IPS DF 6.9 (cell line): ENCODE data around the gene NRROS.
A peak's percentile ranks its signal among the peaks of the same experiment; 100 is the strongest.
"Not testable (repeated sequence)": the region's sequence is repeated elsewhere in the genome, so short reads cannot be mapped to it uniquely, and the experiment has no call there.

ENCODE experiments used
- DNase-seq: peaks from one replicate; pipeline ENCODE4 v3.0.0-alpha.2; 2013; ENCODE audit warnings: low read depth, low spot score
- H3K27ac ChIP-seq: one replicate; pipeline ENCODE4 v1.5.1; 2013; ENCODE audit warnings: low read length, control low read depth
- H3K27me3 ChIP-seq: 2 replicates; pipeline ENCODE4 v1.6.1; 2013; ENCODE audit warnings: mild to moderate bottlenecking, low read length; ENCODE audit not compliant: control insufficient read depth, insufficient read depth
- H3K36me3 ChIP-seq: 2 replicates; pipeline ENCODE4 v1.6.1; 2013; ENCODE audit warnings: low read length; ENCODE audit not compliant: control insufficient read depth, insufficient read depth
- H3K4me1 ChIP-seq: 2 replicates; pipeline ENCODE4 v1.6.1; 2013; ENCODE audit warnings: low read length; ENCODE audit not compliant: control insufficient read depth, insufficient read depth
- H3K4me3 ChIP-seq: 2 replicates; pipeline ENCODE4 v1.5.1; 2013; ENCODE audit warnings: mild to moderate bottlenecking, low read length
- H3K9me3 ChIP-seq: 2 replicates; pipeline ENCODE4 v1.6.1; 2013; ENCODE audit warnings: low read length, inconsistent platforms; ENCODE audit not compliant: control insufficient read depth, insufficient read depth
- WGBS: extraction: QIAGEN DNeasy Blood & Tissue Kit; methylation state at CpG from one replicate; pipeline ENCODE4 v1.1.7; 2013; ENCODE audit warnings: mixed read lengths, missing lambda C conversion rate; ENCODE audit not compliant: insufficient read length, insufficient coverage; 5-methylcytosine and 5-hydroxymethylcytosine counted together

The NRROS gene

GRCh38 chr3:196636369-196637349, 2.8 kb upstream of the NRROS start:
- H3K4me3 ChIP-seq, result no peak overlapping the region
- no peak overlapping the region for H3K27ac ChIP-seq
- no peaks in the 10 kb centered on the region; the same call in 1 of the 2 replicates for H3K27me3 ChIP-seq
- H3K4me1 ChIP-seq, result peaks cover 7% of the 10 kb centered on the region
- no peaks in the 10 kb centered on the region for H3K9me3 ChIP-seq
- no peak for DNase-seq
- H3K36me3 ChIP-seq, result no peaks in the 10 kb centered on the region
- no CpG with 5 or more reads among the region's 20 CpGs for WGBS

DNA sequence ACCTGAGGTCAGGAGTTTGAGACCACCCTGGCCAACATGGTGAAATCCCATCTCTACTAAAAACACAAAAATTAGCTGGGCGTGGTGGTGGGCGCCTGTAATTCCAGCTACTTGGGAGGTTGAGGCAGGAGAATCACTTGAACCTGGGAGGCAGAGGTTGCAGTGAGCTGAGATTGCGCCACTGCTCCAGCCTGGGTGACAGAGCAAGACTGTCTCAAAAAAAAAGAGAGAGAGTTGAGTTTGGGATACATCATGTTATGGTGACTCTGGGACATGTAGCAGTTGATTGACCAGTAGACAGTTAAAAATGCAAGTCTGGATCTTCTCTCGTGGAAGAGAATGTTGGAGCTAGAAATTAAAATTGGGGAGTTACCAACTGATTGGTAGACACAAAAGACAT, 1.6 kb upstream of the NRROS start:
- H3K4me1 ChIP-seq, H3K27me3 ChIP-seq, H3K27ac ChIP-seq, H3K36me3 ChIP-seq, H3K4me3 ChIP-seq, DNase-seq, H3K9me3 ChIP-seq: not testable (repeated sequence)
- no CpG with 5 or more reads among the region's 4 CpGs for WGBS

GRCh38 chr3:196638861-196639482, 522 bp upstream of the NRROS start:
- DNase-seq, result no peak
- Histone ChIP-seq H3K36me3 (no peaks in the 10 kb centered on the region), H3K27me3 (no peaks in the 10 kb centered on the region; the same call in 1 of the 2 replicates), H3K9me3 (no peaks in the 10 kb centered on the region), H3K4me1 (peaks cover 2% of the 10 kb centered on the region), H3K27ac (no peak overlapping the region), H3K4me3 (peak overlapping the region; percentile 13; the same call in 1 of the 2 replicates)
- WGBS, result no CpG with 5 or more reads among the region's 19 CpGs

DNA sequence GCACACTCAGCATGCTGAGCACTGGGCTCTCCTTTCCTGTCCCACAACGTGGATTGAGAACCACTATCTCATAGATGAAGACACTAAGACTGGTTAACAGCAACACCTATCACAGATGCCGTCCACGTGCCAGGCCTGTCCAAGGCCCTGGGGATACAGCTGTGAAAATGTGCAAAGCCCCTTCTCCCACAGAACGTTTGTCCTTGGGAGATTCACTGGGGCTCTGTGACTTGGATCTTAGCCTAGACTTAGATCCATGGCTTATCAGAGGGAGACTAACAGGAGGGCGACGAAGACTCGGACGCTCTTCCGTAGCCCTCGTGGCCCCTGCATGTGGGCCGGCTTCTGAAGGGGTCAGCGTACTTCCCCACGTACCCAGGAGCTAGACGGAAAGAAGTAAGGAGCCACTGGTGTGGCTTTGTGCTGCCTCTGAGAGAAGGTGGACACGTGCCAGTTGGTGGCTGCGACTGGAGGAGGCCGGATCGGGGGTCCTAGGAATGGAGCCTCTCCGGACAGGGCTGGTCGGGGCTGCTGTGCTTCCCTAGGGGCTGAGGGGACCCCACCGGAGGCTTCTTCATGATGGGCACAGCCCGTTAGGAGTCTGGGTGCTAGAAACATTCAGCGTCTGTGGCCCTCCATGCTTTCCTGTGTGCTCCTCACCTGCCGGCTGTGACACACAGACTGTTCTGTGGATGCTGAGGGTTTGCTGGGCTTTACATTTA, 964 bp downstream of the NRROS start:
- Histone ChIP-seq H3K27ac (no peak overlapping the region), H3K27me3 (no peaks in the 10 kb centered on the region; the same call in 1 of the 2 replicates), H3K4me3 (no peak overlapping the region), H3K4me1 (peaks cover 2% of the 10 kb centered on the region; the same call in 1 of the 2 replicates), H3K9me3 (no peaks in the 10 kb centered on the region), H3K36me3 (no peaks in the 10 kb centered on the region)
- DNase-seq, result no peak
- WGBS, result no CpG with 5 or more reads among the region's 24 CpGs

- Histone ChIP-seq H3K4me1 (peaks cover 4% of the 10 kb centered on the region; the same call in 1 of the 2 replicates), H3K27ac (no peak overlapping the region), H3K4me3 (no peak overlapping the region), H3K36me3 (no peaks in the 10 kb centered on the region), H3K27me3 (no peaks in the 10 kb centered on the region; the same call in 1 of the 2 replicates), H3K9me3 (no peaks in the 10 kb centered on the region)
- no CpG with 5 or more reads among the region's 9 CpGs for WGBS
- DNase-seq, result no peak
Observed at GRCh38 chr3:196641333-196642054, 2.0 kb downstream of the NRROS start.

- Histone ChIP-seq H3K27me3 (no peaks in the 10 kb centered on the region; the same call in 1 of the 2 replicates), H3K4me3 (no peak overlapping the region), H3K4me1 (peaks cover 4% of the 10 kb centered on the region; the same call in 1 of the 2 replicates), H3K9me3 (no peaks in the 10 kb centered on the region), H3K27ac (no peak overlapping the region), H3K36me3 (no peaks in the 10 kb centered on the region)
- no CpG with 5 or more reads among the region's 11 CpGs for WGBS
- DNase-seq, result no peak
Observed at GRCh38 chr3:196642434-196642833, 2.9 kb downstream of the NRROS start.

- H3K27me3 ChIP-seq, result no peaks in the 10 kb centered on the region; the same call in 1 of the 2 replicates
- peaks cover 4% of the 10 kb centered on the region; the same call in 1 of the 2 replicates for H3K4me1 ChIP-seq
- no peak for DNase-seq
- no peak overlapping the region for H3K27ac ChIP-seq
- WGBS, result no CpG with 5 or more reads among the region's 13 CpGs
- no peak overlapping the region for H3K4me3 ChIP-seq
- H3K9me3 ChIP-seq, result no peaks in the 10 kb centered on the region
- H3K36me3 ChIP-seq, result no peaks in the 10 kb centered on the region
Observed at GRCh38 chr3:196643201-196643749, 3.8 kb downstream of the NRROS start.

- no peaks in the 10 kb centered on the region for H3K36me3 ChIP-seq
- no CpG with 5 or more reads among the region's 5 CpGs for WGBS
- H3K4me3 ChIP-seq, result no peak overlapping the region
- no peak overlapping the region for H3K27ac ChIP-seq
- DNase-seq, result no peak
- H3K27me3 ChIP-seq, result no peaks in the 10 kb centered on the region; the same call in 1 of the 2 replicates
- H3K4me1 ChIP-seq, result peaks cover 4% of the 10 kb centered on the region; the same call in 1 of the 2 replicates
- H3K9me3 ChIP-seq, result no peaks in the 10 kb centered on the region
Observed at GRCh38 chr3:196643761-196644160, 4.3 kb downstream of the NRROS start.

GRCh38 chr3:196645096-196645495, 5.6 kb downstream of the NRROS start:
- H3K27me3 ChIP-seq, result no peaks in the 10 kb centered on the region
- H3K36me3 ChIP-seq, result no peaks in the 10 kb centered on the region
- H3K27ac ChIP-seq, result no peak overlapping the region
- DNase-seq, result no peak
- no peaks in the 10 kb centered on the region for H3K9me3 ChIP-seq
- H3K4me1 ChIP-seq, result peaks cover 5% of the 10 kb centered on the region
- WGBS, result no CpG with 5 or more reads among the region's 4 CpGs
- no peak overlapping the region for H3K4me3 ChIP-seq
